ENCODE results near the gene PNLDC1.
"Not testable (repeated sequence)": the region's sequence is repeated elsewhere in the genome, so short reads cannot be mapped to it uniquely, and the experiment has no call there.

PNLDC1 gene

GRCh38 chr6:159790149-159790955, 9.7 kb upstream of the PNLDC1 start, which contains the start of gene MRPL18:
MRPL18 (plus strand) TSS chr6:159790467; CDS start chr6:159790588, 121 bp downstream.
- H3K27ac ChIP-seq: peak within 1 kb of the TSS; percentile 95
- ChIA-PET POLR2A (ENCODE audit: low non-redundant PET) (interaction anchor here (0.7 to 1.6 kb wide), 3 partner anchors 10 to 64 kb away, joined by 3 to 9 read pairs (median 8); partner anchors contain the start of genes PNLDC1 and WTAP), CTCF (no interaction called here)
- DNase-seq (ENCODE audit: low spot score): peak; percentile 97
- TF ChIP-seq CTCF (conservative IDR thresholded peaks at IDR 0.05; ENCODE audit: low read depth): no peak

- peak overlapping the region; percentile 95 for H3K27ac ChIP-seq
- ChIA-PET CTCF (interaction anchor here (0.6 kb wide), 1 partner anchor 71 kb away, joined by 8 read pairs; no protein-coding TSS in a partner anchor), POLR2A (ENCODE audit: low non-redundant PET) (interaction anchor here (0.8 to 1.6 kb wide), 2 partner anchors 9 to 71 kb away, joined by 3 to 9 read pairs; partner anchors contain the start of gene PNLDC1)
- DNase-seq (ENCODE audit: low spot score): peak; percentile 19
- no peak for TF ChIP-seq CTCF (conservative IDR thresholded peaks at IDR 0.05; ENCODE audit: low read depth)
Observed at GRCh38 chr6:159790956-159791598, 9.0 kb upstream of the PNLDC1 start.

GRCh38 chr6:159794976-159795375, 5.1 kb upstream of the PNLDC1 start:
- CTCF ChIA-PET; H3K27ac ChIP-seq; DNase-seq (ENCODE audit: low spot score); POLR2A ChIA-PET (ENCODE audit: low non-redundant PET): not testable (repeated sequence)

GRCh38 chr6:159797554-159797953, 2.5 kb upstream of the PNLDC1 start:
- no peak overlapping the region for H3K27ac ChIP-seq
- POLR2A ChIA-PET (ENCODE audit: low non-redundant PET): no interaction called here
- DNase-seq (ENCODE audit: low spot score): no peak
- TF ChIP-seq CTCF (conservative IDR thresholded peaks at IDR 0.05; ENCODE audit: low read depth): no peak
- CTCF ChIA-PET: no interaction called here

- TF ChIP-seq CTCF (conservative IDR thresholded peaks at IDR 0.05; ENCODE audit: low read depth): no peak
- ChIA-PET CTCF (no interaction called here), POLR2A (ENCODE audit: low non-redundant PET) (interaction anchor here (1.0 kb wide), 1 partner anchor 12 kb away, joined by 3 read pairs; no protein-coding TSS in a partner anchor)
- no peak for DNase-seq (ENCODE audit: low spot score)
- peak overlapping the region; percentile 11; the same call in 1 of the 2 replicates for H3K27ac ChIP-seq
Observed at GRCh38 chr6:159801935-159802334, 1.9 kb downstream of the PNLDC1 start.

- CTCF ChIA-PET: no interaction called here
- H3K27ac ChIP-seq: no peak overlapping the region
- POLR2A ChIA-PET (ENCODE audit: low non-redundant PET): no interaction called here
- TF ChIP-seq CTCF (conservative IDR thresholded peaks at IDR 0.05; ENCODE audit: low read depth): no peak
- DNase-seq (ENCODE audit: low spot score): no peak
Observed at GRCh38 chr6:159804504-159804903, 4.4 kb downstream of the PNLDC1 start.
